Activated CD8-positive, alpha-beta T cell treated with anti-CD3 and anti-CD28 coated beads, Interleukin-2, amount 10 ng/mL, durations not matched to agents 7 days and 5 days (primary cell): ENCODE data around the gene GNPTAB. TPM values are rescaled to one million over a fixed set of nuclear protein-coding genes. Genes with fewer than 3 reads are reported as not detected.

Experiments
- ATAC-seq: fragments of 150-1000 bp; cut with Tn5 transposase; one replicate; pipeline ENCODE4 v1.10.0; 2021; ENCODE audit warnings: moderate library complexity
- CTCF ChIA-PET: fragments of 350-600 bp; sonication (Branson Sonifier 250); formaldehyde crosslinking; loops from one replicate; lab custom pipeline; 2021; ENCODE audit warnings: antibody characterized with exemption; lab: Charles Lee
- POLR2A ChIA-PET: fragments of 350-600 bp; sonication (Branson Sonifier 250); formaldehyde crosslinking; loops from one replicate; lab custom pipeline; 2021; ENCODE audit warnings: antibody characterized with exemption; lab: Charles Lee
- DNase-seq: peaks from one replicate; pipeline ENCODE4 v3.0.0-alpha.2; 2020
- H3K27ac Mint-ChIP-seq: one replicate; pipeline ENCODE4 v1.8.0; 2021; ENCODE audit warnings: mild to moderate bottlenecking, mixed read lengths
- H3K27me3 Mint-ChIP-seq: one replicate; pipeline ENCODE4 v1.8.0; 2021; ENCODE audit warnings: low read depth, mixed read lengths
- H3K36me3 Mint-ChIP-seq: one replicate; pipeline ENCODE4 v1.8.0; 2021; ENCODE audit warnings: low read depth, mixed read lengths
- H3K4me1 Mint-ChIP-seq: one replicate; pipeline ENCODE4 v1.8.0; 2021; ENCODE audit warnings: low read depth, mixed read lengths
- H3K4me3 Mint-ChIP-seq: one replicate; pipeline ENCODE4 v1.8.0; 2021; ENCODE audit warnings: mild to moderate bottlenecking, mixed read lengths
- H3K9me3 Mint-ChIP-seq: one replicate; pipeline ENCODE4 v1.8.0; 2022; ENCODE audit warnings: mixed read lengths; ENCODE audit not compliant: insufficient read depth
- total RNA-seq, 2 experiments: library from RNA; stranded (reverse); gene quantifications; one replicate each; pipeline ENCODE4 v1.2.3, GENCODE V29; 2021

The GNPTAB gene
- total RNA-seq, 2 experiments from 2014 or later = 104 to 109 TPM

DNA sequence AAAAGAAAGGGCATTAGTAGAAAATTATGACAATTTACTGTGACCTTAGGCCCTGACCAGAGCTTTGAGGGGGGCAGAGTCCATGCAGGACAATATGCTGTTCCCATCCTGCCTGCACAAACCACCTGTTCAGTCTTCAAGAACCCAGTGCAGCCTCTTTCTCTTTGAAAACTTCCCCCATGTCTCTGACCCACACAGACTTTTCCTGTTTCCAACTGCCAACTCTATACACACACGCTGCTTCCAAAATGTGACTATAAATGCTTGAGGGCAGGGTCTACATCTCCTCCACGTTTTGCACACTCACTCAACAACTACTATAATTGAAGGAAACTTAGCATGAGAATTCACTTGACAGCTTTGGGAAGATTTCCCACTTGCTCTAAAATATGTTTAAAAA lies 54.9 kb downstream of the GNPTAB start:
- ATAC-seq (no peak), DNase-seq (no peak)
- Mint-ChIP-seq H3K4me1 (peaks cover 50% of the 10 kb centered on the region), H3K27ac (peak overlapping the region; percentile 3), H3K27me3 (no peaks in the 10 kb centered on the region), H3K9me3 (no peaks in the 10 kb centered on the region), H3K4me3 (no peak overlapping the region), H3K36me3 (peaks cover 60% of the 10 kb centered on the region)
- ChIA-PET POLR2A (no interaction called here), CTCF (interaction anchor here (1.2 to 7.6 kb wide), 4 partner anchors 17 to 362 kb away, joined by 3 to 166 read pairs (median 19); partner anchors contain the start of gene GNPTAB)

DNA sequence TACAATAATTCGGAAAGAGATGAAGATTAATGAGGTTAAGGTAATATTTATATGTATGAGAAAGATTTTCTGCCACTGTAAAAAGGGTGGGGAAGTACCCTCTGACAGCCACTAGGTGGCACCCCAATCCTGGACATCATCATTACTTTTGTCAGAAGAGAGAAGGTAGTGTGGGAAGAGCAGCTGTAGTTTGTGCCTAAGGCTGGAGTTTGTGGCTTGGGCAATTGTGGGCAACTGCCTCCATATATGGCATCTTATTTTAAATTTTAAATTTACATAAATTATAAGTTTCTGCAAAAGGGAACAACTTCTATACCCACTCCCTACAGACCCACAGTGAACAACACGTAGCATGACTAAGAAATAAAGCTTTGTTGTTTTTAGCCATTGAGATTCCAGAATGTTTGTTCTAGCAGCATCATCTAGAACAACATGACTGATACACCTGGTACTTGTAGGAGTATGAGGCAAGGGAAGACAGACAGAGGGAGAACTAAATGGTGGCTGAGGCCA lies 57.1 kb downstream of the GNPTAB start:
- ATAC-seq = peak; percentile 79
- Mint-ChIP-seq H3K4me1 (peaks cover 42% of the 10 kb centered on the region), H3K36me3 (peaks cover 58% of the 10 kb centered on the region), H3K4me3 (no peak overlapping the region), H3K9me3 (no peaks in the 10 kb centered on the region), H3K27ac (peak overlapping the region; percentile 17), H3K27me3 (no peaks in the 10 kb centered on the region)
- ChIA-PET POLR2A (interaction anchor here (1.3 to 1.4 kb wide), 2 partner anchors 50 to 57 kb away, joined by 5 to 12 read pairs; partner anchors contain the start of gene GNPTAB), CTCF (interaction anchor here (0.6 to 3.3 kb wide), 24 partner anchors 9 to 162 kb away, joined by 3 to 201 read pairs (median 4); partner anchors contain the start of gene GNPTAB)
- peak; percentile 80 for DNase-seq

DNA sequence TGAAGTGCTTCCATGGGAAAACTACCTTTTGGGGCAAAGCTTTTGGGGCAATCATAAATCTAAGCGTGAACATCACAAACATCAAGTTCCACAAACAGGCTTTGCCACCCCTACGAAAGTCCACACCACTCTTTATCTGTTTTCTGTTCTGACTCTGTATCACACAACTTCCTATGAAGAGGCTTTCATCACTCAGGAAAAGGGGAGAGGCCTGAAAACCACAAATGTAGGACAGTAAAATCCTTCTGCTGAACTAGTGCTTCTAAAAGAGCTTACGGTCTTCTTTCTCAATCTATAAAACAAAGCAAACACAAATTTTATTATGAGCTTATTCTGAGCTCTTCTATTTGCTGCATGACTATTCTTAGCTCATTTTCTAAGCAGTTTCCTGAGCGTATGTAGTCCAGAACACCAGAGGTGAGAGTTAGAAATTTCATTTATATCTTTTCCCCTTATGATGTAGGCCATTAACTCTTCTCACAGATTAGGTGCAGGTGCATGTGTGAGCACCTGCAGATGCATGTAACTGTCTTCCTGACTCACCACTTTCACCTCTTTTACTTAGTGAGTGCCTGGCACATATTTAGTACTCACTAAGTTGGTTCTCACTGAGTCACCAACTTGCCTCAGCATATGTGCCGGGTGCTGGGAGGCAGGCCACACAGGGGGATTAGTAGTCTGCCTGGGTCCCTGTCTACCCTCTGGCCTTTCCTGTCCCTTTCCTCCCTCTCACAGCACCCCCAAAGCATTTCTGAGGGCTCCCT lies 58.6 kb downstream of the GNPTAB start:
- Mint-ChIP-seq H3K4me3 (no peak overlapping the region), H3K27me3 (no peaks in the 10 kb centered on the region), H3K9me3 (no peaks in the 10 kb centered on the region), H3K36me3 (peaks cover 58% of the 10 kb centered on the region), H3K4me1 (peaks cover 37% of the 10 kb centered on the region), H3K27ac (peak overlapping the region; percentile 63)
- no peak for ATAC-seq
- POLR2A ChIA-PET = interaction anchor here (0.9 kb wide), 1 partner anchor 63 kb away, joined by 3 read pairs; no protein-coding TSS in a partner anchor
- no peak for DNase-seq
- CTCF ChIA-PET = interaction anchor here (0.6 to 3.3 kb wide), 14 partner anchors 10 to 357 kb away, joined by 3 to 201 read pairs (median 6); partner anchors contain the start of gene GNPTAB

DNA sequence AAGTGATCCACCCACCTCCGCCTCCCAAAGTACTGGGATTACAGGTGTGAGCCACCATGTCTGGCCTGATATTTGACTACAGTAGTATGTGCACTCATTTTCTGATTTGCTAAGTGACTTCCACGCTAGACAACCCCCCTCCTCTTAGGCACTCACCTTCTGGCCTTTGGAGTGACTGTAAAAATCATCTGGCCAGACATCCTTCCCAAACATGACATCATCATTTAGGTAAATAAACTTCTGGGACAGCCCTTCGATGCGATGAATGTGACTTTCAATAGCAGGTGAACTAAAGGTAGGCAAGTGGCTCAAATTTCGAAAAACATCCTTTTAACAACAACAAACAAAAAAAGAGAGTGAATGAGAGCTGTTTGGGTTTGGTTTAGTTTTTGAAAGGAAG lies 60.9 kb downstream of the GNPTAB start:
- H3K9me3 Mint-ChIP-seq = no peaks in the 10 kb centered on the region
- CTCF ChIA-PET = interaction anchor here (2.4 to 4.4 kb wide), 2 partner anchors 61 to 70 kb away, joined by 13 to 31 read pairs; partner anchors contain the start of gene GNPTAB

DNA sequence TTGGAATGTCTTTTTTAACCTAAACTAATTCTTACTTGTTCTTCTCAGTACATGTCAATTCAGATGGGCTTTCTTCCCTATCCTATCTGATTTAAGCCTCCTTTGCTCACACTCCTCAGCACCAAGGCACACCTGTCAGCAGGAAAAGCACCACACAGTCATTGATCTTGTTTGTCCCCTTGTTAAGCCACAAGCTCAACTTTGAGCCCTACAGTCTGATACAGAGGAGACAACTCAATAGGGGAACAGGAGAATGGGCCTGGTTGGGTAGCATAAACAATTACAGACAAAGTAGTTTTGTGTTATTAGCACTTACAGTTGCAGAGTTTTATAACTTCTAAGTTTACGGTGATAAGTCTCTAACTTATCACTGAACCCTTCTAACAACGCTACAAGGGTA lies 62.0 kb downstream of the GNPTAB start:
- Mint-ChIP-seq H3K27ac (peak overlapping the region; percentile 41), H3K4me3 (no peak overlapping the region), H3K27me3 (no peaks in the 10 kb centered on the region), H3K4me1 (peaks cover 20% of the 10 kb centered on the region), H3K36me3 (peaks cover 69% of the 10 kb centered on the region), H3K9me3 (no peaks in the 10 kb centered on the region)
- POLR2A ChIA-PET = no interaction called here
- no peak for DNase-seq
- ATAC-seq = no peak
- CTCF ChIA-PET = interaction anchor here (0.5 to 4.4 kb wide), 5 partner anchors 9 to 591 kb away, joined by 3 to 31 read pairs (median 7); partner anchors contain the start of gene GNPTAB

More for the DNA sequence above, 60.9 kb downstream of the GNPTAB start:
- POLR2A ChIA-PET = interaction anchor here (0.7 kb wide), 1 partner anchor 285 kb away, joined by 3 read pairs; no protein-coding TSS in a partner anchor
- no peak for ATAC-seq
- H3K4me1 Mint-ChIP-seq = peaks cover 27% of the 10 kb centered on the region
- no peak overlapping the region for H3K4me3 Mint-ChIP-seq
- no peak for DNase-seq
- H3K36me3 Mint-ChIP-seq = peaks cover 65% of the 10 kb centered on the region
- H3K27ac Mint-ChIP-seq = no peak overlapping the region
- H3K27me3 Mint-ChIP-seq = no peaks in the 10 kb centered on the region

DNA sequence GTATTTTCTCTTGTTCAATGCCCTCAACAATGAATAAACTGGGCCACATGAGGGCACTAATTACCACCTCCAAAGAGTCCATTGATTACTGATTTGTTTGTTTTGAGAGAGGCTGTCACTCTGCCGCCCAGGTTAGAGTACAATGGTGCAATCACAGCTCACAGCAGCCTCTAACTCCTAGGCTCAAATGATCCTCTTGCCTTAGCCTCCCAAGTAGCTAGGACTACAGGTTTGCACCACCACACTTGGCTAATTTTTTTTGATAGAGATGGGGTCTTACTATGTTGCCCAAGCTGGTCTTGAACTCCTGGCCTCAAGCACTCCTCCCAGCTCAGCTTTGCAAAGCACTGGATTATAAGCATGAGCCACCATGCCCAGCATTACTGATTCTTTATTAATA lies 63.2 kb downstream of the GNPTAB start:
- no peaks in the 10 kb centered on the region for H3K27me3 Mint-ChIP-seq
- H3K4me3 Mint-ChIP-seq = no peak overlapping the region
- no peaks in the 10 kb centered on the region for H3K9me3 Mint-ChIP-seq
- H3K4me1 Mint-ChIP-seq = peaks cover 13% of the 10 kb centered on the region
- H3K27ac Mint-ChIP-seq = no peak overlapping the region
- DNase-seq (no peak), ATAC-seq (no peak)
- peaks cover 67% of the 10 kb centered on the region for H3K36me3 Mint-ChIP-seq
- POLR2A ChIA-PET = no interaction called here
- CTCF ChIA-PET = interaction anchor here (0.9 to 4.4 kb wide), 3 partner anchors 27 to 72 kb away, joined by 3 to 31 read pairs (median 12); partner anchors contain the start of gene GNPTAB

DNA sequence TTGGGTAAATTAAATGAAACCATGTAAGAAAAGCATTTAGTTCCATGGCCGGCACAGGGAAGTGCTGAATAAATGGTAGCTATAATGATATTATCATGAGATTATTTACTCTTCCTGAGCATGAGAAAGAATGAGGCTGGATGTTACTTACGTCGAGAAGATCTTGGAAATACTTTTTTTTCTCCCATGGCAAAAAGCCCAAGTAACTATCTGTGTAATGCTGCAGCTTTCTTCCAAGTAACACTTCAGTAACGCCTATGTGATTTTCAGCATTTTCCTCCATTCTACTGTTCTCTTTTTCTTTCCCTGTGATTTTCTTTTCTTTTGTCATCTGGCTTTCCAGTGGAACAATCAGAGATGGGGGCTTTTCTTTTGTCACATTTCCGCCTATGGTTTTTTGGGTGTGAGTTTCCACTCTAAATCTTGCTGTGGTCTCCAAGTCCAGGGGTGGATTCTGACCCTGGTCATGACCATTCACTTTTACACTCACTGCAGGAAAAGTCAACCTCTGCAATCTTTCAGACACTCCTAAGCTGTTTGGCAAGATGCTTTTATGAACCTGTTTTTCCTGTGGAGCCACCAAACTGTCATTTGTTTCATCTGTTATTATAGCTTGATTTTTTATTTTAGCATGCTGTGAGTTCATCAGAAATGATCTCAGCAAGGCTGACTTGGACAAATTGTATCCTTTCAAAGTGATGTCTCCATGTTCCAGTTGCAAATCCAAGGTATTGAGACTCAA lies 66.5 kb downstream of the GNPTAB start:
- POLR2A ChIA-PET = no interaction called here
- no peaks in the 10 kb centered on the region for H3K4me1 Mint-ChIP-seq
- no peaks in the 10 kb centered on the region for H3K27me3 Mint-ChIP-seq
- no peak overlapping the region for H3K4me3 Mint-ChIP-seq
- CTCF ChIA-PET = interaction anchor here (0.7 to 1.5 kb wide), 4 partner anchors 9 to 76 kb away, joined by 3 to 6 read pairs (median 4); no protein-coding TSS in a partner anchor
- ATAC-seq = no peak
- peaks cover 54% of the 10 kb centered on the region for H3K36me3 Mint-ChIP-seq
- H3K27ac Mint-ChIP-seq = no peak overlapping the region
- H3K9me3 Mint-ChIP-seq = no peaks in the 10 kb centered on the region
- DNase-seq = no peak

DNA sequence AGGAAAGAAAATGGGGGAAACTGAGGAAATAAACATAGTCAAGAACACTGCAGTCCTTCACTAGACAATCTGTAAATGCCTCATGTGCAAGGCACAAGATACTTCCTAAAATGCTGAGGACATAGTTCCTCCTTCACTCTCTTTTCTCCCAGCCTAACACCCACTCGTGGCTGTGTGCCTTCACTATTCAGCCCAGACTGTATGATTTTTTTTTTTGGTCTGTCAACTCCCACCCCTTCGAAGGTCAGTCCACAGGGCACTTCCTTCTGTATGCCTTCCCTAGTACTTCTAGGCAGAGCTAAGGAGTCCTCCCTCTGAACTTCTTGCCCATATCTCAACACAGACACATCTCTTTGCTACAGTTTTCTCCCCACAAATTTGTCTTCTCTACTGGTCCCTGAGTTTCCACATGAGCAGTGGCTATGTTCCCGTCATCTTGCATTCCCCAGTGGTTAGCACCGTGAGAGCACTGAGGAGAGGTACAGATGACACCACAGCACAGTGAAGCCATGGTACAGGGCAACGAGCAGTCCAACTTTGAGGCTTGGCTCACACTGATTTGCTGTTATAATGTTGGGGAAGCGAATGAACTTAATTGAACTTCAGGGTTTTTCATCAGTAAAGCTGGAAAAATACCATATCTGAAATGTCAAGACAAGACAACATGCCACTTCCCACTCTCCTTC lies 67.4 kb downstream of the GNPTAB start:
- no peak for ATAC-seq
- Mint-ChIP-seq H3K4me3 (no peak overlapping the region), H3K36me3 (peaks cover 53% of the 10 kb centered on the region), H3K27me3 (no peaks in the 10 kb centered on the region), H3K27ac (no peak overlapping the region), H3K9me3 (no peaks in the 10 kb centered on the region), H3K4me1 (no peaks in the 10 kb centered on the region)
- ChIA-PET CTCF (interaction anchor here (1.4 to 1.5 kb wide), 2 partner anchors 8 to 77 kb away, joined by 3 to 6 read pairs; no protein-coding TSS in a partner anchor), POLR2A (no interaction called here)
- DNase-seq = no peak

DNA sequence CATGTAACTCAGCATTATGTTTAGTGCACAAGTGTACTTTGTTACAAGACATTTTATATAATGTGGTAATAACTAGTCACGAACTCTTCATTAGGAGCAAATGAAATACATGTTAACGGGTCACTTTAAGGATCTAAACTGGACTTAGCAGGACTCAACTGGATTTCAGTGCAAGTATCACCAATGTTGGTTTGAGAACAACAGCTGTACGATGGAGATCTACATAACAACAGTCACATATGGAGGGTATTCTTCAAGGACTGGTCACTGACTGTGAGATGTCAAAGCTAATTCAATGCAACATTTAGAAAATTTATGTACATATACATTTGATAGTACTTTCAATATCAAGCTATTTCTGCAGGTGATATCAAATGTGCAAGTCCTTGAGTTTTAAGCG lies 69.0 kb downstream of the GNPTAB start:
- ATAC-seq = no peak
- no peak for DNase-seq
- ChIA-PET CTCF (interaction anchor here (0.9 to 2.1 kb wide), 6 partner anchors 11 to 347 kb away, joined by 3 to 6 read pairs (median 3); no protein-coding TSS in a partner anchor), POLR2A (no interaction called here)
- H3K27me3 Mint-ChIP-seq = no peaks in the 10 kb centered on the region
- H3K4me3 Mint-ChIP-seq = no peak overlapping the region
- H3K27ac Mint-ChIP-seq = no peak overlapping the region
- no peaks in the 10 kb centered on the region for H3K4me1 Mint-ChIP-seq
- H3K36me3 Mint-ChIP-seq = peaks cover 55% of the 10 kb centered on the region
- no peaks in the 10 kb centered on the region for H3K9me3 Mint-ChIP-seq

DNA sequence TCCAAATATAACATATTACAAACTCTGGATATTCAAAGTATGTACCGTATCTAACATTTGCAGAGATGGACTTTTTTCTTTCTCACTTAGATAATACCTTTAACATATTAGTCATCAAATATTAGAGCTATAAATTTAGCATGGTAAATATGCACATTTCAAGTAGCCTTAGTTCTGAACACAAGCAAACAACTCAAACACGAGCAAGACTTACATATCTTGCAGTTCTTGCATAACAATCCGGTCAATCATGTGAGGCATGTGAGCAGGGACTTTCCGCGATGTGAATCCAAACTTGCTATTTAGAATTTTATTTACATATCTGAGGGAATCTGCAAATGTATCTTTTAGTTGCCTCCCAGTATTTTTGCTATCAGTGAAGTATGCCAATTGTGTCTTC lies 69.4 kb downstream of the GNPTAB start:
- ChIA-PET POLR2A (interaction anchor here (0.9 kb wide), 1 partner anchor 91 kb away, joined by 3 read pairs; no protein-coding TSS in a partner anchor), CTCF (interaction anchor here (0.9 to 2.6 kb wide), 6 partner anchors 11 to 347 kb away, joined by 3 to 13 read pairs (median 5); partner anchors contain the start of gene GNPTAB)
- Mint-ChIP-seq H3K4me1 (no peaks in the 10 kb centered on the region), H3K9me3 (no peaks in the 10 kb centered on the region), H3K27ac (no peak overlapping the region), H3K4me3 (no peak overlapping the region), H3K36me3 (peaks cover 57% of the 10 kb centered on the region), H3K27me3 (no peaks in the 10 kb centered on the region)
- ATAC-seq (no peak), DNase-seq (no peak)
